Suprapubic skin (tissue), 4 donors: ENCODE measurements around the gene MRPL10. TPM values are rescaled to one million over a fixed set of nuclear protein-coding genes. Genes with fewer than 3 reads are reported as not detected.

Source experiments
- DNase-seq, 2 donors: peaks; one replicate each; pipeline ENCODE4 v3.0.0-alpha.2; 2019; ENCODE audit warnings: low spot score in 2 of 2
- H3K27ac ChIP-seq: fragments of 200-600 bp; sonication (generic); one replicate; pipeline ENCODE4 v1.5.1; 2019
- H3K27me3 ChIP-seq: fragments of 200-600 bp; sonication (generic); one replicate; pipeline ENCODE4 v1.5.1; 2019
- H3K36me3 ChIP-seq: fragments of 200-600 bp; sonication (generic); one replicate; pipeline ENCODE4 v1.5.1; 2019
- H3K4me1 ChIP-seq: fragments of 200-600 bp; sonication (generic); one replicate; pipeline ENCODE4 v1.5.1; 2019
- H3K4me3 ChIP-seq: fragments of 200-600 bp; sonication (generic); one replicate; pipeline ENCODE4 v1.5.1; 2019; ENCODE audit warnings: mild to moderate bottlenecking
- H3K9me3 ChIP-seq: fragments of 200-600 bp; sonication (generic); one replicate; pipeline ENCODE4 v1.5.1; 2019
- CTCF ChIP-seq, 2 donors: fragments of 200-600 bp in 1 of 2; fragments of 450-650 bp in 1 of 2; sonication (generic) in 1 of 2; IDR thresholded peaks; one replicate each; pipeline ENCODE4 v1.5.1; 2016 to 2019; ENCODE audit warnings: antibody characterized with exemption in 2 of 2, mild to moderate bottlenecking in 1 of 2, moderate library complexity in 1 of 2
- EP300 ChIP-seq: sonication (generic); formaldehyde crosslinking; IDR thresholded peaks from one replicate; pipeline ENCODE4 v1.6.1; 2017; ENCODE audit warnings: antibody characterized with exemption
- POLR2A ChIP-seq, 2 donors: fragments of 450-650 bp; IDR thresholded peaks; one replicate each; pipeline ENCODE4 v1.6.1; 2017; ENCODE audit warnings: antibody characterized with exemption in 2 of 2, mild to moderate bottlenecking in 2 of 2, moderate library complexity in 2 of 2
- POLR2AphosphoS5 ChIP-seq, 3 donors: sonication (generic); formaldehyde crosslinking; IDR thresholded peaks; one replicate each; pipeline ENCODE4 v1.6.1; 2017; ENCODE audit warnings: antibody characterized with exemption in 3 of 3
- WGBS: methylation state at CpG from one replicate; pipeline ENCODE4 v1.1.5; 2018; 5-methylcytosine and 5-hydroxymethylcytosine counted together
- total RNA-seq, 4 donors: library from RNA; depleted of rRNA; stranded (reverse); fragments of >200 nt; gene quantifications; one replicate each; pipeline ENCODE4 v1.1.0, GENCODE V29; 2016

Gene MRPL10
- total RNA-seq, 4 donors from 2014 or later = 27.7 to 33.8 (median 31.2) TPM

- H3K4me3 ChIP-seq = no peak overlapping the region
- peaks cover 46% of the 10 kb centered on the region for H3K27me3 ChIP-seq
- H3K9me3 ChIP-seq = no peaks in the 10 kb centered on the region
- DNase-seq = no peak
- H3K4me1 ChIP-seq = peaks cover 48% of the 10 kb centered on the region
- no peaks in the 10 kb centered on the region for H3K36me3 ChIP-seq
- no peak overlapping the region for H3K27ac ChIP-seq
- TF ChIP-seq EP300 (no peak), CTCF (IDR thresholded peaks at IDR 0.05) (no peak)
- WGBS = 74% methylated on average over 4 of the region's 4 CpGs
Observed at GRCh38 chr17:47844814-47845715, 13.7 kb upstream of the MRPL10 start.

- no peak for DNase-seq
- Histone ChIP-seq H3K27ac (no peak overlapping the region), H3K27me3 (peaks cover 40% of the 10 kb centered on the region), H3K4me1 (peaks cover 53% of the 10 kb centered on the region), H3K9me3 (no peaks in the 10 kb centered on the region), H3K4me3 (no peak overlapping the region), H3K36me3 (no peaks in the 10 kb centered on the region)
- TF ChIP-seq POLR2AphosphoS5 (IDR thresholded peaks at IDR 0.05) (no peak), CTCF (IDR thresholded peaks at IDR 0.05) (no peak), POLR2A (IDR thresholded peaks at IDR 0.05) (no peak), EP300 (no peak)
- 74% methylated on average over 5 of the region's 5 CpGs for WGBS
Observed at GRCh38 chr17:47844227-47844626, 12.9 kb upstream of the MRPL10 start.

- H3K4me1 ChIP-seq = peaks cover 53% of the 10 kb centered on the region
- H3K27ac ChIP-seq = peak overlapping the region; percentile 40
- peaks cover 7% of the 10 kb centered on the region for H3K36me3 ChIP-seq
- TF ChIP-seq CTCF (IDR thresholded peaks at IDR 0.05) = no peak
- no peak for TF ChIP-seq POLR2AphosphoS5 (IDR thresholded peaks at IDR 0.05)
- no peak for TF ChIP-seq POLR2A (IDR thresholded peaks at IDR 0.05)
- TF ChIP-seq EP300 = no peak
- no peak for DNase-seq
- no peak overlapping the region for H3K4me3 ChIP-seq
- 8% methylated on average over 6 of the region's 6 CpGs for WGBS
- H3K27me3 ChIP-seq = peaks cover 34% of the 10 kb centered on the region
- H3K9me3 ChIP-seq = no peaks in the 10 kb centered on the region
Observed at GRCh38 chr17:47843391-47843730, 12.0 kb upstream of the MRPL10 start.

GRCh38 chr17:47841488-47842291 lies 10.3 kb upstream of the MRPL10 start:
- 61% methylated on average over 16 of the region's 16 CpGs for WGBS
- no peak for TF ChIP-seq EP300
- TF ChIP-seq POLR2A (IDR thresholded peaks at IDR 0.05) = no peak
- no peak for TF ChIP-seq POLR2AphosphoS5 (IDR thresholded peaks at IDR 0.05)
- no peak for TF ChIP-seq CTCF (IDR thresholded peaks at IDR 0.05)
- Histone ChIP-seq H3K27me3 (peaks cover 17% of the 10 kb centered on the region), H3K27ac (peak overlapping the region; percentile 47), H3K36me3 (peaks cover 22% of the 10 kb centered on the region), H3K4me1 (peaks cover 41% of the 10 kb centered on the region), H3K4me3 (peak overlapping the region; percentile 64), H3K9me3 (no peaks in the 10 kb centered on the region)
- no peak for DNase-seq
